ENCODE data around the gene MUS81. TPM values are rescaled to one million over a fixed set of nuclear protein-coding genes. Genes with fewer than 3 reads are reported as not detected.

MUS81 gene
- total and polyA plus RNA-seq, 2 of the 13 experiments (the other 11 are each of a cell fraction or from before 2014, with no cell fraction given), result 25.6 to 30.2 TPM

DNA sequence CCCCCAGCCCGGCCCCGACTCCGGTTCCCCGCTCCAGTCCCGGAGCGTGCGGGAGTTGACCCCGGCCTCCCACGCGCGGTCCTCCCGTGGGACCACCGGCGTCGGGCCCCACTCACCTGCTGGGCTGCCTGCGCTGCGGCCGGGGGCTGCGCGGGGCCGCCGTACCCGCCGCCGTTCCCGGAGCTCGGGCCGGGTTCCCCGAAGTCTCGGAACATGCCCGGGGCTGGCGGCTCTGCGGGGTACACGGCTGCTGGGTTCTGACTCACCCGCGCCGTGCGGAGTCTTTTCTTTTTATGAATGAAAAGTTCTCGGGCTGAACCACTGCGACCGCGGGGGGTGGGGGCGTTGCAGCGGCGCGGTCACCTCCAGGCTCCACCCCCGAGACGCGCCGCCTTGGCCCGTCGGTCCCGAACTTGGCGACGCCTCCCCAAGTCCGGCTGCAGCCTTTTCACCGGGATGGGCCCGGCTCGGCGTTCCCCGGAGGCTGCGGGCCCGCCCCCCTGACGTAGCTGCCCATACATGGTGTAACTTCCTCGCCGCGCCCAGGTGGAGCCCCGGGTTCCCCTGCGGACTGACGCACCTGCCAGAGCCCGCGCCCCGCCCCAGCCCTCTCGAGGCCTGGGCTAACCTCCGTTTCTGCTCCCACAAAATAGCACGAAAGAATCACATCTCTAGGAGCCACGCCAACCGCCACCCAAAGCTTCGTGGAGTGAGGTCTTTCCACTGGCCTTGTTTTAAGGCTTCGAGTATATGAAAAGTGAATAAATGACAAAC, 40.1 kb downstream of the MUS81 start, which contains the start of gene FOSL1 (continued):
- TF ChIP-seq, protein P1, sequence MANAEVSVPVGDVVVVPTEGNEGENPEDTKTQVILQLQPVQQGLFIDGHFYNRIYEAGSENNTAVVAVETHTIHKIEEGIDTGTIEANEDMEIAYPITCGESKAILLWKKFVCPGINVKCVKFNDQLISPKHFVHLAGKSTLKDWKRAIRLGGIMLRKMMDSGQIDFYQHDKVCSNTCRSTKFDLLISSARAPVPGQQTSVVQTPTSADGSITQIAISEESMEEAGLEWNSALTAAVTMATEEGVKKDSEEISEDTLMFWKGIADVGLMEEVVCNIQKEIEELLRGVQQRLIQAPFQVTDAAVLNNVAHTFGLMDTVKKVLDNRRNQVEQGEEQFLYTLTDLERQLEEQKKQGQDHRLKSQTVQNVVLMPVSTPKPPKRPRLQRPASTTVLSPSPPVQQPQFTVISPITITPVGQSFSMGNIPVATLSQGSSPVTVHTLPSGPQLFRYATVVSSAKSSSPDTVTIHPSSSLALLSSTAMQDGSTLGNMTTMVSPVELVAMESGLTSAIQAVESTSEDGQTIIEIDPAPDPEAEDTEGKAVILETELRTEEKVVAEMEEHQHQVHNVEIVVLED (CRISPR knock-in tag; IDR thresholded peaks at IDR 0.05; ENCODE audit: borderline replicate concordance), result no peak
- TF ChIP-seq ZNF224 (CRISPR knock-in tag; IDR thresholded peaks at IDR 0.05) (no peak), SRY (CRISPR knock-in tag; IDR thresholded peaks at IDR 0.05) (0 out of 2 replicates have a peak, but pooled peaks have one; percentile 38), IKZF4 (CRISPR knock-in tag; IDR thresholded peaks at IDR 0.05; ENCODE audit: borderline replicate concordance, low read depth, not compliant biosample characterization) (no peak), KDM4B (CRISPR knock-in tag; IDR thresholded peaks at IDR 0.05) (no peak), ZSCAN22 (CRISPR knock-in tag; IDR thresholded peaks at IDR 0.05) (no peak), GATA4 (IDR thresholded peaks at IDR 0.05; ENCODE audit: borderline replicate concordance, low read depth) (no peak), SNRNP70 (IDR thresholded peaks at IDR 0.05; ENCODE audit: low read depth, low read length) (no peak), HOXA5 (CRISPR knock-in tag; IDR thresholded peaks at IDR 0.05) (no peak), ZNF33B (CRISPR knock-in tag; IDR thresholded peaks at IDR 0.05) (no peak), GATAD2A (CRISPR knock-in tag; IDR thresholded peaks at IDR 0.05) (no peak; the same call in 1 of the 2 replicates), SP140L (CRISPR knock-in tag; IDR thresholded peaks at IDR 0.05; ENCODE audit: borderline replicate concordance) (no peak), CENPX (CRISPR knock-in tag; IDR thresholded peaks at IDR 0.05) (no peak), ARID2 (CRISPR knock-in tag; IDR thresholded peaks at IDR 0.05; ENCODE audit: borderline replicate concordance) (no peak), ZNF660 (CRISPR knock-in tag; IDR thresholded peaks at IDR 0.05; ENCODE audit: borderline replicate concordance, low read depth) (no peak), ZNF589 (CRISPR knock-in tag; conservative IDR thresholded peaks at IDR 0.05) (no peak), WIZ (CRISPR knock-in tag; IDR thresholded peaks at IDR 0.05) (no peak)
- TF ChIP-seq, protein P2, sequence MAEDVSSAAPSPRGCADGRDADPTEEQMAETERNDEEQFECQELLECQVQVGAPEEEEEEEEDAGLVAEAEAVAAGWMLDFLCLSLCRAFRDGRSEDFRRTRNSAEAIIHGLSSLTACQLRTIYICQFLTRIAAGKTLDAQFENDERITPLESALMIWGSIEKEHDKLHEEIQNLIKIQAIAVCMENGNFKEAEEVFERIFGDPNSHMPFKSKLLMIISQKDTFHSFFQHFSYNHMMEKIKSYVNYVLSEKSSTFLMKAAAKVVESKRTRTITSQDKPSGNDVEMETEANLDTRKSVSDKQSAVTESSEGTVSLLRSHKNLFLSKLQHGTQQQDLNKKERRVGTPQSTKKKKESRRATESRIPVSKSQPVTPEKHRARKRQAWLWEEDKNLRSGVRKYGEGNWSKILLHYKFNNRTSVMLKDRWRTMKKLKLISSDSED (CRISPR knock-in tag; IDR thresholded peaks at IDR 0.05), result no peak
- TF ChIP-seq, protein P3, sequence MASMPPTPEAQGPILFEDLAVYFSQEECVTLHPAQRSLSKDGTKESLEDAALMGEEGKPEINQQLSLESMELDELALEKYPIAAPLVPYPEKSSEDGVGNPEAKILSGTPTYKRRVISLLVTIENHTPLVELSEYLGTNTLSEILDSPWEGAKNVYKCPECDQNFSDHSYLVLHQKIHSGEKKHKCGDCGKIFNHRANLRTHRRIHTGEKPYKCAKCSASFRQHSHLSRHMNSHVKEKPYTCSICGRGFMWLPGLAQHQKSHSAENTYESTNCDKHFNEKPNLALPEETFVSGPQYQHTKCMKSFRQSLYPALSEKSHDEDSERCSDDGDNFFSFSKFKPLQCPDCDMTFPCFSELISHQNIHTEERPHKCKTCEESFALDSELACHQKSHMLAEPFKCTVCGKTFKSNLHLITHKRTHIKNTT (CRISPR knock-in tag; IDR thresholded peaks at IDR 0.05), result no peak
- TF ChIP-seq, protein P4, sequence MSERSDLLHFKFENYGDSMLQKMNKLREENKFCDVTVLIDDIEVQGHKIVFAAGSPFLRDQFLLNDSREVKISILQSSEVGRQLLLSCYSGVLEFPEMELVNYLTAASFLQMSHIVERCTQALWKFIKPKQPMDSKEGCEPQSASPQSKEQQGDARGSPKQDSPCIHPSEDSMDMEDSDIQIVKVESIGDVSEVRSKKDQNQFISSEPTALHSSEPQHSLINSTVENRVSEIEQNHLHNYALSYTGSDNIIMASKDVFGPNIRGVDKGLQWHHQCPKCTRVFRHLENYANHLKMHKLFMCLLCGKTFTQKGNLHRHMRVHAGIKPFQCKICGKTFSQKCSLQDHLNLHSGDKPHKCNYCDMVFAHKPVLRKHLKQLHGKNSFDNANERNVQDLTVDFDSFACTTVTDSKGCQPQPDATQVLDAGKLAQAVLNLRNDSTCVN (CRISPR knock-in tag; IDR thresholded peaks at IDR 0.05; ENCODE audit: borderline replicate concordance), result 0 out of 2 replicates have a peak, but pooled peaks have one; percentile 37
- TF ChIP-seq, protein P5, sequence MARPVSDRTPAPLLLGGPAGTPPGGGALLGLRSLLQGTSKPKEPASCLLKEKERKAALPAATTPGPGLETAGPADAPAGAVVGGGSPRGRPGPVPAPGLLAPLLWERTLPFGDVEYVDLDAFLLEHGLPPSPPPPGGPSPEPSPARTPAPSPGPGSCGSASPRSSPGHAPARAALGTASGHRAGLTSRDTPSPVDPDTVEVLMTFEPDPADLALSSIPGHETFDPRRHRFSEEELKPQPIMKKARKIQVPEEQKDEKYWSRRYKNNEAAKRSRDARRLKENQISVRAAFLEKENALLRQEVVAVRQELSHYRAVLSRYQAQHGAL (CRISPR knock-in tag; IDR thresholded peaks at IDR 0.05; ENCODE audit: not compliant biosample characterization), result no peak
- TF ChIP-seq, protein P6, sequence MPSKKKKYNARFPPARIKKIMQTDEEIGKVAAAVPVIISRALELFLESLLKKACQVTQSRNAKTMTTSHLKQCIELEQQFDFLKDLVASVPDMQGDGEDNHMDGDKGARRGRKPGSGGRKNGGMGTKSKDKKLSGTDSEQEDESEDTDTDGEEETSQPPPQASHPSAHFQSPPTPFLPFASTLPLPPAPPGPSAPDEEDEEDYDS (CRISPR knock-in tag; IDR thresholded peaks at IDR 0.05), result peak; percentile 79

All from HepG2 (cell line).